HepG2 (cell line): ENCODE measurements around the gene QKI. TPM values are rescaled to one million over a fixed set of nuclear protein-coding genes. Genes with fewer than 3 reads are reported as not detected.

Experiments used
- ATAC-seq: fragments of 200-7000 bp; cut with Tn5 transposase; 3 replicates; pipeline ENCODE4 v1.9.1; 2020; ENCODE audit warnings: mild to moderate bottlenecking, moderate library complexity
- BruUV-seq: library from RNA; stranded (reverse); fragments of 400-500 nt; replicated peaks from 2 replicates; lab custom pipeline; 2021; lab: Mats Ljungman, UMichigan
- CTCF ChIA-PET: fragments of 300-600 bp; formaldehyde crosslinking; extraction: SDS; loops from one replicate; lab custom pipeline; 2021; ENCODE audit warnings: low total read pairs, inconsistent platforms, low intra/inter-chr PET ratio; lab: Yijun Ruan, JAX
- POLR2A ChIA-PET: fragments of 350-600 bp; sonication (Branson Sonifier 250); formaldehyde crosslinking; loops from one replicate; lab custom pipeline; 2020; ENCODE audit warnings: antibody characterized with exemption, inconsistent platforms; lab: Yijun Ruan, JAX
- DNase-seq: peaks from one replicate; pipeline ENCODE4 v3.0.0-alpha.2; 2015; ENCODE audit warnings: low spot score
- FAIRE-seq: peaks from 3 replicates; lab custom pipeline; 2011; peaks lifted over from hg19 to GRCh38; lab: Jason Lieb, UNC
- H2AFZ ChIP-seq: one replicate; pipeline ENCODE4 v1.6.1; 2011; ENCODE audit warnings: low read length, inconsistent platforms
- H3K27ac ChIP-seq: fragments of 300-600 bp; 3 replicates; pipeline ENCODE4 v1.8.0; 2011; ENCODE audit warnings: mixed run types, mild to moderate bottlenecking, mixed read lengths, low read length, inconsistent platforms; ENCODE audit not compliant: insufficient read depth; ENCODE audit errors: extremely low read length
- H3K27me3 ChIP-seq, 2 experiments: fragments of 200-600 bp in 1 of 2; 2 replicates in 1 of 2; 3 replicates in 1 of 2; pipeline versions ENCODE4 v1.6.0 to v1.8.0; 2011; ENCODE audit warnings: low read length in 2 of 2, mild to moderate bottlenecking in 2 of 2, moderate library complexity in 2 of 2, inconsistent platforms in 1 of 2; ENCODE audit not compliant: insufficient read depth in 2 of 2, control insufficient read depth in 1 of 2
- H3K36me3 ChIP-seq, 2 experiments: fragments of 200-600 bp in 1 of 2; replicated peaks in 1 of 2; 2 replicates in 1 of 2; 3 replicates in 1 of 2; pipeline versions ENCODE4 v1.5.1 to v1.8.0; 2011; ENCODE audit warnings: low read length in 2 of 2, inconsistent platforms in 1 of 2; ENCODE audit not compliant: insufficient read depth in 2 of 2, control insufficient read depth in 1 of 2
- H3K4me1 ChIP-seq: 2 replicates; pipeline ENCODE4 v1.5.1; 2012; ENCODE audit warnings: low read length, inconsistent platforms; ENCODE audit not compliant: insufficient read depth
- H3K4me2 ChIP-seq: 2 replicates; pipeline ENCODE4 v1.6.0; 2011; ENCODE audit warnings: low read depth, low read length, inconsistent platforms
- H3K4me3 ChIP-seq, 3 experiments: fragments of 200-600 bp in 1 of 3; sonication (generic), shearing (Covaris generic) in 1 of 3; replicated peaks in 1 of 3; 2 replicates each; pipeline ENCODE4 v1.5.1; 2011 to 2016; ENCODE audit warnings: low read length in 3 of 3, inconsistent platforms in 2 of 3, low read depth in 2 of 3, mild to moderate bottlenecking in 2 of 3, control low read depth in 1 of 3, mixed read lengths in 1 of 3; ENCODE audit not compliant: insufficient read depth in 1 of 3
- H3K79me2 ChIP-seq: one replicate; pipeline ENCODE4 v1.6.1; 2011; ENCODE audit warnings: low read length, inconsistent platforms; ENCODE audit not compliant: insufficient read depth
- H3K9ac ChIP-seq: 2 replicates; pipeline ENCODE4 v1.6.0; 2011; ENCODE audit warnings: mild to moderate bottlenecking, low read depth, low read length, inconsistent platforms; ENCODE audit not compliant: insufficient read depth
- H3K9me3 ChIP-seq: 2 replicates; pipeline ENCODE4 v1.5.1; 2012; ENCODE audit warnings: mild to moderate bottlenecking, low read length
- H4K20me1 ChIP-seq: 2 replicates; pipeline ENCODE4 v1.6.0; 2011; ENCODE audit warnings: inconsistent platforms, mild to moderate bottlenecking, low read length, moderate library complexity; ENCODE audit not compliant: insufficient read depth
- ATAD3A ChIP-seq: sonication (generic); formaldehyde crosslinking; IDR thresholded peaks from 2 replicates; pipeline ENCODE4 v1.4.0; 2020; ENCODE audit warnings: missing genetic modification reagents
- CENPT ChIP-seq: sonication (generic); formaldehyde crosslinking; IDR thresholded peaks from 2 replicates; pipeline ENCODE4 v1.8.0; 2022; ENCODE audit warnings: low read depth, mild to moderate bottlenecking, moderate library complexity, missing genetic modification reagents
- EHMT2 ChIP-seq: fragments of 200-600 bp; sonication (generic); IDR thresholded peaks from 2 replicates; pipeline ENCODE4 v1.7.0; 2017; ENCODE audit warnings: antibody characterized with exemption, low read depth, low read length, borderline replicate concordance
- IKZF5 ChIP-seq: IDR thresholded peaks from 2 replicates; pipeline ENCODE4 v1.6.1; 2018; ENCODE audit warnings: missing genetic modification reagents, mild to moderate bottlenecking, missing compliant biosample characterization
- MIER2 ChIP-seq: IDR thresholded peaks from 2 replicates; pipeline ENCODE4 v1.6.1; 2016; ENCODE audit warnings: missing biosample characterization, missing genetic modification reagents
- ZNF124 ChIP-seq: sonication (generic); formaldehyde crosslinking; IDR thresholded peaks from 2 replicates; pipeline ENCODE4 v1.4.0; 2020; ENCODE audit warnings: missing genetic modification reagents
- ZNF24 ChIP-seq: fragments of 450-650 bp; IDR thresholded peaks from 2 replicates; pipeline ENCODE4 v1.6.1; 2017; ENCODE audit warnings: antibody characterized with exemption, mild to moderate bottlenecking
- ZNF253 ChIP-seq: sonication (generic); formaldehyde crosslinking; IDR thresholded peaks from 2 replicates; pipeline ENCODE4 v1.8.0; 2022; ENCODE audit warnings: mild to moderate bottlenecking, missing genetic modification reagents, borderline replicate concordance
- ZNF282 ChIP-seq: fragments of 450-650 bp; IDR thresholded peaks from 2 replicates; pipeline ENCODE4 v1.6.1; 2018; ENCODE audit not compliant: partially characterized antibody
- ZNF503 ChIP-seq: sonication (generic); formaldehyde crosslinking; IDR thresholded peaks from 2 replicates; pipeline ENCODE4 v1.4.0; 2020; ENCODE audit warnings: missing genetic modification reagents
- ZNF713 ChIP-seq: sonication (generic); formaldehyde crosslinking; IDR thresholded peaks from 2 replicates; pipeline ENCODE4 v1.4.0; 2020; ENCODE audit warnings: mild to moderate bottlenecking, missing genetic modification reagents
- WGBS: methylation state at CpG from one replicate; pipeline ENCODE4 v1.1.6; 2017; ENCODE audit warnings: low lambda C conversion rate; 5-methylcytosine and 5-hydroxymethylcytosine counted together
- in situ Hi-C: cut with HindIII; loops from 2 replicates; pipeline ENCODE4 v1.10.0; 2017; ENCODE audit warnings: low pct_unique_long_range_greater_than_20kb; ENCODE audit not compliant: extremely low pct_ligation_motif_present
- intact Hi-C: fragments of 100-400 bp; cut with micrococcal nuclease; formaldehyde crosslinking; loops from one replicate; pipeline ENCODE4 v1.10.0; 2022; ENCODE audit not compliant: unreplicated experiment
- polyA plus RNA-seq, 8 experiments: library from polyadenylated mRNA; depleted of rRNA in 3 of 8; stranded (reverse) in 7 of 8; unstranded in 1 of 8; fragments of >200 nt; fragmentation: Illumina TruSeq in 4 of 8; extraction: Trizol in 4 of 8; gene quantifications; 2 replicates each; pipeline versions ENCODE4 v1.2.1 to v1.2.3, GENCODE V29; 2011 to 2016; ENCODE audit warnings: low read depth in 4 of 8, missing spikeins in 1 of 8, mixed read lengths in 1 of 8; ENCODE audit not compliant: insufficient read depth in 1 of 8
- total RNA-seq, 5 experiments: library from RNA; depleted of rRNA; stranded (reverse); fragments of >200 nt; fragmentation: Illumina TruSeq; extraction: Trizol; gene quantifications; 2 replicates each; pipeline ENCODE4 v1.2.3, GENCODE V29; 2016; ENCODE audit warnings: low read depth in 1 of 5
- TF ChIP-seq, protein P1 (sequence below): sonication (generic); formaldehyde crosslinking; IDR thresholded peaks from 2 replicates; pipeline ENCODE4 v1.4.0; 2020; ENCODE audit warnings: mild to moderate bottlenecking, missing genetic modification reagents
- TF ChIP-seq, protein P2 (sequence below): IDR thresholded peaks from 2 replicates; pipeline ENCODE4 v1.6.1; 2016; ENCODE audit warnings: missing compliant biosample characterization, missing genetic modification reagents, borderline replicate concordance
- TF ChIP-seq, protein P3 (sequence below): sonication (generic); formaldehyde crosslinking; conservative IDR thresholded peaks from 2 replicates; pipeline ENCODE4 v1.4.0; 2020; ENCODE audit warnings: missing genetic modification reagents

Gene QKI
- total and polyA plus RNA-seq, 2 of the 13 experiments (the other 11 are each of a cell fraction or from before 2014, with no cell fraction given): 136 to 137 TPM

- H3K9me3 ChIP-seq: no peaks in the 10 kb centered on the region
- H3K4me3 ChIP-seq: peak overlapping the region; percentile 95 to 97 (median 96)
- no peaks in the 10 kb centered on the region for H3K36me3 ChIP-seq
- no peak overlapping the region for H2AFZ ChIP-seq
- peak overlapping the region; percentile 92 for H3K4me2 ChIP-seq
- peaks cover 55% of the 10 kb centered on the region for H3K4me1 ChIP-seq
- H3K27me3 ChIP-seq: no peaks in the 10 kb centered on the region; a peak in 1 of 5 replicates
- intact Hi-C loops (loop anchor here (2.0 to 10.0 kb wide), 4 partner anchors 139 to 691 kb away; partner anchors contain the start of genes PACRG and PRKN), in situ Hi-C loops (loop anchor here (25.0 kb wide), 1 partner anchor 696 kb away; no protein-coding TSS in a partner anchor)
- DNase-seq (peak; percentile 53), ATAC-seq (no peak), FAIRE-seq (no peak)
- TSS peak; percentile 61 for BruUV-seq
- ChIA-PET CTCF (interaction anchor here (1.4 to 1.7 kb wide), 2 partner anchors 139 to 235 kb away, joined by 6 to 8 read pairs; no protein-coding TSS in a partner anchor), POLR2A (interaction anchor here (0.5 to 1.8 kb wide), 2 partner anchors 11 to 234 kb away, joined by 5 to 7 read pairs; no protein-coding TSS in a partner anchor)
- peak overlapping the region; percentile 98 for H3K9ac ChIP-seq
- H3K27ac ChIP-seq: peak overlapping the region; percentile 90
- H3K79me2 ChIP-seq: peaks cover 69% of the 10 kb centered on the region
- peaks cover 36% of the 10 kb centered on the region for H4K20me1 ChIP-seq
- under 1% methylated on average over 43 of the region's 63 CpGs for WGBS
- TF ChIP-seq, protein P1, sequence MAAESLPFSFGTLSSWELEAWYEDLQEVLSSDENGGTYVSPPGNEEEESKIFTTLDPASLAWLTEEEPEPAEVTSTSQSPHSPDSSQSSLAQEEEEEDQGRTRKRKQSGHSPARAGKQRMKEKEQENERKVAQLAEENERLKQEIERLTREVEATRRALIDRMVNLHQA (CRISPR knock-in tag): no peak
- TF ChIP-seq ZNF24 (no peak), ZNF282 (no peak), MIER2 (CRISPR knock-in tag) (no peak), IKZF5 (no peak; the same call in 1 of the 2 replicates), ZNF503 (CRISPR knock-in tag) (no peak), ZNF713 (CRISPR knock-in tag) (no peak), ZNF124 (CRISPR knock-in tag) (no peak), ZNF253 (CRISPR knock-in tag) (no peak), EHMT2 (no peak), ATAD3A (no peak), CENPT (CRISPR knock-in tag) (no peak)
- TF ChIP-seq, protein P2, sequence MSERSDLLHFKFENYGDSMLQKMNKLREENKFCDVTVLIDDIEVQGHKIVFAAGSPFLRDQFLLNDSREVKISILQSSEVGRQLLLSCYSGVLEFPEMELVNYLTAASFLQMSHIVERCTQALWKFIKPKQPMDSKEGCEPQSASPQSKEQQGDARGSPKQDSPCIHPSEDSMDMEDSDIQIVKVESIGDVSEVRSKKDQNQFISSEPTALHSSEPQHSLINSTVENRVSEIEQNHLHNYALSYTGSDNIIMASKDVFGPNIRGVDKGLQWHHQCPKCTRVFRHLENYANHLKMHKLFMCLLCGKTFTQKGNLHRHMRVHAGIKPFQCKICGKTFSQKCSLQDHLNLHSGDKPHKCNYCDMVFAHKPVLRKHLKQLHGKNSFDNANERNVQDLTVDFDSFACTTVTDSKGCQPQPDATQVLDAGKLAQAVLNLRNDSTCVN (CRISPR knock-in tag): no peak
- TF ChIP-seq, protein P3, sequence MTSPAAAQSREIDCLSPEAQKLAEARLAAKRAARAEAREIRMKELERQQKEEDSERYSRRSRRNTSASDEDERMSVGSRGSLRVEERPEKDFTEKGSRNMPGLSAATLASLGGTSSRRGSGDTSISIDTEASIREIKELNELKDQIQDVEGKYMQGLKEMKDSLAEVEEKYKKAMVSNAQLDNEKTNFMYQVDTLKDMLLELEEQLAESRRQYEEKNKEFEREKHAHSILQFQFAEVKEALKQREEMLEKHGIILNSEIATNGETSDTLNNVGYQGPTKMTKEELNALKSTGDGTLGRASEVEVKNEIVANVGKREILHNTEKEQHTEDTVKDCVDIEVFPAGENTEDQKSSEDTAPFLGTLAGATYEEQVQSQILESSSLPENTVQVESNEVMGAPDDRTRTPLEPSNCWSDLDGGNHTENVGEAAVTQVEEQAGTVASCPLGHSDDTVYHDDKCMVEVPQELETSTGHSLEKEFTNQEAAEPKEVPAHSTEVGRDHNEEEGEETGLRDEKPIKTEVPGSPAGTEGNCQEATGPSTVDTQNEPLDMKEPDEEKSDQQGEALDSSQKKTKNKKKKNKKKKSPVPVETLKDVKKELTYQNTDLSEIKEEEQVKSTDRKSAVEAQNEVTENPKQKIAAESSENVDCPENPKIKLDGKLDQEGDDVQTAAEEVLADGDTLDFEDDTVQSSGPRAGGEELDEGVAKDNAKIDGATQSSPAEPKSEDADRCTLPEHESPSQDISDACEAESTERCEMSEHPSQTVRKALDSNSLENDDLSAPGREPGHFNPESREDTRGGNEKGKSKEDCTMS (CRISPR knock-in tag): no peak
Observed at GRCh38 chr6:163415620-163416556, 1.4 kb downstream of the QKI start.
